Fibroblast of villous mesenchyme (primary cell): ENCODE results near the gene FUBP3. TPM values are rescaled to one million over a fixed set of nuclear protein-coding genes. Genes with fewer than 3 reads are reported as not detected.

Source experiments
- DNase-seq: peaks from one replicate; pipeline ENCODE4 v3.0.0-alpha.2; 2010; ENCODE audit warnings: low read depth
- H3K4me3 ChIP-seq: 2 replicates; pipeline ENCODE4 v1.5.1; 2011; ENCODE audit warnings: low read depth, mild to moderate bottlenecking, low read length
- CTCF ChIP-seq: IDR thresholded peaks from 2 replicates; pipeline ENCODE4 v1.5.1; 2012; ENCODE audit warnings: low read depth, mild to moderate bottlenecking, low read length; ENCODE audit not compliant: insufficient read depth
- total RNA-seq: library from RNA; depleted of rRNA; stranded (reverse); fragments of >200 nt; gene quantifications from 2 replicates; pipeline ENCODE4 v1.2.3, GENCODE V29; 2012

The FUBP3 gene
- total RNA-seq, 1 donor: 39.3 TPM

- DNase-seq: no peak
- H3K4me3 ChIP-seq: no peak overlapping the region
- TF ChIP-seq CTCF: no peak
Measured at GRCh38 chr9:130633336-130634190, 54.2 kb downstream of the FUBP3 start.

DNA sequence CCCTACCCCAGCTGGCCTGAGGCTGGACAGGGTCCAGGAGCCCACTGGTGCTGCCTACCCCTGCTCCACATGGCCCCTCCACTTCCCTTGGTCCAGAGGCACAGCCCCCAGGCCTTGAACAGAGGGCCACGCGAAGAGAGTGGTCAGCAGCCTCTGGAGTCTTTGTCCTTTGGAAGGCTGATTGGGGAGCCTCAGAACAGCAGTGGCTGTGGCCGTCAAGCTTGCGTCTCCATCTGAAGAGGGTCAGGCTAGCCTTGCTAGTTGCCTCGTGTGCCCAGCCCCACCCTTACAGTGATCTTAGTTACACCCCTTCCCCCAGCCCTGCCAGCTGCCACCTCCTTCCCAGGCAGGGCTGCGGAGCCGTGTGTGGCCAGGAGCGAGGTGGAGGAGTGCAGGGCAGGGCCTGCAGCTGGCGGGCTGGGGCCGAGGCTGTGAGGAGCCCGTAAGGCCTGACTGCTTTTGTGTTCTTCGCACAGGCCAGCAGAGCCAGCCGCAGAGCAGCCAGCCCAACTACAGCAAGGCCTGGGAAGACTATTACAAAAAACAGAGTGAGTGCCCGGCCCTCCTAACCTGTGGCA lies 54.9 kb downstream of the FUBP3 start:
- TF ChIP-seq CTCF: no peak
- H3K4me3 ChIP-seq: no peak overlapping the region
- DNase-seq: no peak

DNA sequence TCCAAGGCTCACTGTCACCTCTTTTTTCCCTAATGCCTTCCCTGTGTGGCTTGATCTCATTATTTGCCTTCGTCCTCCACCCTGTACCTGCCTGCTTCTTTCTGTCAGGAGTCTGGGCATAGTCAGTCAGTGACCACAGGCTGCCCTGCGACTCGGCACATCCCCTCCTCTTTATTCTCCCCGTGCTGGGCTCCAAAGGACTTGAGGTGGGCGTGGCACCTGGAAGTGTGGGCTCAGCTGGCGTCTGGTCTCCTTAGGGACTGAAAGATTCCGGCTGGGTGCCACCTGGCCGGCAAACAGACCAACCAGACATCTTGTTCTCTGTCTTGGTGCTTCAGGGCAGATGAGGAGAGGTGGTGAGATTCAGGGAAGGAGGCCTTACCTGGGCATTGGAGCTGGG lies 55.4 kb downstream of the FUBP3 start:
- TF ChIP-seq CTCF: no peak
- DNase-seq: no peak

DNA sequence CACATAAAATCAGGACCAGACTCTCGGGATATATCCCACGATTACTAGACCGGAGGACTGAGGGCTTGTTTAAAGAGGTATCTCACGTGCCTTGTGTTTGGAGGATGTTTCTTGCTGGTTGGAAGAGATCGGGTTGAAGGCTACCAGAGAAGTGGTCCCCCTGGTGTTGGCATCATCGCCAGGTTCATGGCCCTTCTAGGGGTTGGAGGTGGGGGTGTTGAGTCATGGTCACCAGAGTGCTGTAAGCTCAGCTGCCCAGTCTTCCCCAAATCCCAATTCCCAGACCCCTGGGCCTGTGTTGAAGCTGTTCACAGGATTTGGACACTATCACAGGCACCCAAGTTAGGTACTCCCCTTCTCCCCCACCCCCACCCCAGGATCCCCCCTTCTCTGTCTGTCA lies 55.9 kb downstream of the FUBP3 start:
- no peak for DNase-seq
- no peak for TF ChIP-seq CTCF
- H3K4me3 ChIP-seq: no peak overlapping the region

More for the DNA sequence above, 55.4 kb downstream of the FUBP3 start:
- no peak overlapping the region for H3K4me3 ChIP-seq

DNA sequence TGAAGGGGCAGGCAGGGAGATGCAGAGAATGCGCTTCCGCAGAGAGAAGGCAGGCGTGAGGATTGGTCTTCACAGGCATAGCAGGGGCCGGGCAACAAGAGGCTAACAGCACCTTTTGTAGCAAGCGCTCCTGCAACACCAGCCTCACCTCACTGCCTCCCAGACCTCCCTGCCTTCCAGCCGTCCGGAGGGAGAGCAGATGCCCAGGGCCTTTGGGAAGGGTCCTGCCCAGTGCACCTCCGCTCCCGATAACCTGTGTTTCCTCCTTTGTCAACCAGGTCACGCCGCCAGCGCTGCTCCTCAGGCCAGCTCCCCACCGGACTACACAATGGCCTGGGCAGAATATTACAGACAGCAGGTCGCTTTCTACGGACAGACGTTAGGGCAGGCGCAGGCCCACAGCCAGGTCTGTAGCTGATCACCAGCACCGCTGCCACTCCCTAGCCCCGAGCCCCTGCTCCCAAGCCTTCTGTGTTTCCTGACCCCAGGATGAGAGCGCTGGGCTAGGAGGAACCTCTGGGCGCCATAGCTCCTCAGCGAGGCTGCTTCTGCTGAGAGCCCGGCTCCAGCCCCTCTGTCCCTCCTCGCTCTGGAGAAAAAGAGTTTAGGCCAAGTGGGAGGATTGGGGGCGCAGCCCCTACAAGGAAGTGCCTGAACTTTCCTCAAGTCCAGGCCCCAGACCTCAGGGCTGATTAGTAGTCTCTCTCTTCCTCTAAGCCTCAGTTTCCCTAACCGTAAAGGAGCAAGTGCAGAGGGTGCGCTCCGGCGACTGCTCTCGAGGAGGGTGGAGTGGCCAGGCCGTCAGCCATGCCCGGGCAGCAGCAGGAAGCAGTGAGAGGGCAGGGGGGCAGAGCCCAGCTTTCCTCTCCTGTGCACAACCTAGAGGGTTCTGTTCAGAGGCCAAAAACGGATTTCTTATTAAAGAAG lies 56.6 kb downstream of the FUBP3 start:
- H3K4me3 ChIP-seq: no peak overlapping the region
- DNase-seq: no peak
- TF ChIP-seq CTCF: no peak

- TF ChIP-seq CTCF: no peak
- H3K4me3 ChIP-seq: no peak overlapping the region
- DNase-seq: no peak
Measured at GRCh38 chr9:130636648-130637020, 57.3 kb downstream of the FUBP3 start.
